HL-60 (cell line): ENCODE results near the gene SNTG2.

Experiments used
- DNase-seq, 2 experiments: peaks; one replicate each; pipeline ENCODE4 v3.0.0-alpha.2; 2010 to 2020; ENCODE audit warnings: low read depth in 1 of 2, low spot score in 1 of 2
- H3K27ac ChIP-seq: fragments of 250-450 bp; sonication (Bioruptor Pico); replicated peaks from 2 replicates; pipeline ENCODE4 v1.5.1; 2020; ENCODE audit warnings: mild to moderate bottlenecking, moderate library complexity
- H3K27me3 ChIP-seq: fragments of 250-450 bp; sonication (Bioruptor Pico); 2 replicates; pipeline ENCODE4 v1.5.1; 2021; ENCODE audit warnings: mild to moderate bottlenecking, moderate library complexity; ENCODE audit not compliant: insufficient read depth, poor library complexity, severe bottlenecking
- H3K4me3 ChIP-seq: replicated peaks from 2 replicates; pipeline ENCODE4 v1.5.1; 2011; ENCODE audit warnings: mild to moderate bottlenecking, control low read depth, low read length; ENCODE audit not compliant: insufficient read depth
- GABPA ChIP-seq: IDR thresholded peaks from 2 replicates; pipeline ENCODE4 v1.6.1; 2012; ENCODE audit warnings: low read depth
- POLR2AphosphoS5 ChIP-seq: IDR thresholded peaks from 2 replicates; pipeline ENCODE4 v1.6.1; 2012; ENCODE audit warnings: low read depth
- SPI1 ChIP-seq: IDR thresholded peaks from 2 replicates; pipeline ENCODE4 v1.6.1; 2012; ENCODE audit warnings: low read depth, mild to moderate bottlenecking, borderline replicate concordance
- TF ChIP-seq, protein P1 (sequence below): IDR thresholded peaks from 2 replicates; pipeline ENCODE4 v1.6.1; 2012; ENCODE audit warnings: low read depth; ENCODE audit not compliant: insufficient replicate concordance
- TF ChIP-seq, protein P2 (sequence below): IDR thresholded peaks from one replicate; pipeline ENCODE4 v1.5.1; 2011; ENCODE audit warnings: low read length, control low read depth, inconsistent platforms; ENCODE audit not compliant: insufficient read depth

The SNTG2 gene

DNA sequence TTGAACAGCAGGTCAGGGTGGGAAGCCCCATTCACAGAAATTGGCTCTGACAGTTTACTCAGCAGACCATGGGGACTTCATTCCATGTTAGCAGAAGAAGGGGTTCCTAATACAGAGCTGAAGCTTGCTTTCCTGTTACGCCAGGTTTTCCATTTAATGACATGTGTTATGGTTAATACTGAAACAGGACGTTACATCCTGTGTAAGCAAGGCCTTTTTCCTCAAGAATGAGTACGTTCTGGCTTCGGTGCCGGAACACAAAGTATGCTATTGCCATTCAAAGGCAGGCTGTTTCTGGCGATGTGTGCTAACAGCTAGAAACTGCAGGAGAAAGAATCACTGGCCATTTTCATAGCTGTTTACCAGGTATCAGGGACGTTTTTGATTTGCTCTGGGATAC is 190.4 kb downstream of the SNTG2 start:
- no peak for DNase-seq
- Histone ChIP-seq H3K27me3 (no peaks in the 10 kb centered on the region), H3K4me3 (no peak overlapping the region), H3K27ac (no peak overlapping the region)
- TF ChIP-seq, protein P1, sequence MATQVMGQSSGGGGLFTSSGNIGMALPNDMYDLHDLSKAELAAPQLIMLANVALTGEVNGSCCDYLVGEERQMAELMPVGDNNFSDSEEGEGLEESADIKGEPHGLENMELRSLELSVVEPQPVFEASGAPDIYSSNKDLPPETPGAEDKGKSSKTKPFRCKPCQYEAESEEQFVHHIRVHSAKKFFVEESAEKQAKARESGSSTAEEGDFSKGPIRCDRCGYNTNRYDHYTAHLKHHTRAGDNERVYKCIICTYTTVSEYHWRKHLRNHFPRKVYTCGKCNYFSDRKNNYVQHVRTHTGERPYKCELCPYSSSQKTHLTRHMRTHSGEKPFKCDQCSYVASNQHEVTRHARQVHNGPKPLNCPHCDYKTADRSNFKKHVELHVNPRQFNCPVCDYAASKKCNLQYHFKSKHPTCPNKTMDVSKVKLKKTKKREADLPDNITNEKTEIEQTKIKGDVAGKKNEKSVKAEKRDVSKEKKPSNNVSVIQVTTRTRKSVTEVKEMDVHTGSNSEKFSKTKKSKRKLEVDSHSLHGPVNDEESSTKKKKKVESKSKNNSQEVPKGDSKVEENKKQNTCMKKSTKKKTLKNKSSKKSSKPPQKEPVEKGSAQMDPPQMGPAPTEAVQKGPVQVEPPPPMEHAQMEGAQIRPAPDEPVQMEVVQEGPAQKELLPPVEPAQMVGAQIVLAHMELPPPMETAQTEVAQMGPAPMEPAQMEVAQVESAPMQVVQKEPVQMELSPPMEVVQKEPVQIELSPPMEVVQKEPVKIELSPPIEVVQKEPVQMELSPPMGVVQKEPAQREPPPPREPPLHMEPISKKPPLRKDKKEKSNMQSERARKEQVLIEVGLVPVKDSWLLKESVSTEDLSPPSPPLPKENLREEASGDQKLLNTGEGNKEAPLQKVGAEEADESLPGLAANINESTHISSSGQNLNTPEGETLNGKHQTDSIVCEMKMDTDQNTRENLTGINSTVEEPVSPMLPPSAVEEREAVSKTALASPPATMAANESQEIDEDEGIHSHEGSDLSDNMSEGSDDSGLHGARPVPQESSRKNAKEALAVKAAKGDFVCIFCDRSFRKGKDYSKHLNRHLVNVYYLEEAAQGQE: no peak
- TF ChIP-seq SPI1: no peak
- no peak for TF ChIP-seq GABPA

DNA sequence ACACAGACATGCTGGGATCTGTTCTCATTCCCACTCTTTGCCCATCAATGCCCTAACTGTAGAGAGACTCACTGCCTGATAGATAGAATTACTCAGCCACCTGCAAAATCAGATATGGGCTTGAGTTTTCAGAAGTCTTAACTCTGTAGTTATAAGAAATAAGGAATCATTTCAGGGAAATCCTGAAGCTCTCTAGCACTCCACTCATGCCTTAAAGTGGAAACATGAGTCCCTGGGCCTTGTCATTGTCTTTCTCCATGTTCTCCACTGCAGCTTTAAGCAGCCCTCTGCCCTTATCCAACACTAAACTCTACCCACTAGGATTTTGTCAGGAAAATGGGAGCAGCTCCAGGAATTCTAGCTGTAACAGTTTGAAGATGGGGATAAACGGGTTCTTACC is 192.5 kb downstream of the SNTG2 start:
- H3K27me3 ChIP-seq: no peaks in the 10 kb centered on the region
- H3K27ac ChIP-seq: no peak overlapping the region
- TF ChIP-seq, protein P1: no peak
- TF ChIP-seq GABPA: no peak
- TF ChIP-seq, protein P2, sequence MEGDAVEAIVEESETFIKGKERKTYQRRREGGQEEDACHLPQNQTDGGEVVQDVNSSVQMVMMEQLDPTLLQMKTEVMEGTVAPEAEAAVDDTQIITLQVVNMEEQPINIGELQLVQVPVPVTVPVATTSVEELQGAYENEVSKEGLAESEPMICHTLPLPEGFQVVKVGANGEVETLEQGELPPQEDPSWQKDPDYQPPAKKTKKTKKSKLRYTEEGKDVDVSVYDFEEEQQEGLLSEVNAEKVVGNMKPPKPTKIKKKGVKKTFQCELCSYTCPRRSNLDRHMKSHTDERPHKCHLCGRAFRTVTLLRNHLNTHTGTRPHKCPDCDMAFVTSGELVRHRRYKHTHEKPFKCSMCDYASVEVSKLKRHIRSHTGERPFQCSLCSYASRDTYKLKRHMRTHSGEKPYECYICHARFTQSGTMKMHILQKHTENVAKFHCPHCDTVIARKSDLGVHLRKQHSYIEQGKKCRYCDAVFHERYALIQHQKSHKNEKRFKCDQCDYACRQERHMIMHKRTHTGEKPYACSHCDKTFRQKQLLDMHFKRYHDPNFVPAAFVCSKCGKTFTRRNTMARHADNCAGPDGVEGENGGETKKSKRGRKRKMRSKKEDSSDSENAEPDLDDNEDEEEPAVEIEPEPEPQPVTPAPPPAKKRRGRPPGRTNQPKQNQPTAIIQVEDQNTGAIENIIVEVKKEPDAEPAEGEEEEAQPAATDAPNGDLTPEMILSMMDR: no peak
- no peak for TF ChIP-seq POLR2AphosphoS5
- TF ChIP-seq SPI1: no peak
- no peak for DNase-seq
- H3K4me3 ChIP-seq: no peak overlapping the region

- TF ChIP-seq, protein P2: no peak
- no peak for TF ChIP-seq SPI1
- no peak for TF ChIP-seq POLR2AphosphoS5
- no peak for TF ChIP-seq GABPA
- TF ChIP-seq, protein P1: no peak
- Histone ChIP-seq H3K4me3 (no peak overlapping the region), H3K27ac (no peak overlapping the region), H3K27me3 (no peaks in the 10 kb centered on the region)
- DNase-seq: no peak
These were observed 197.4 kb downstream of the SNTG2 start for GRCh38 chr2:1147873-1148612.
